Prostate gland (tissue), 2 donors: ENCODE measurements around the gene OR8G5. TPM values are rescaled to one million over a fixed set of nuclear protein-coding genes. Genes with fewer than 3 reads are reported as not detected.

Experiments used
- DNase-seq: peaks from one replicate; pipeline ENCODE4 v3.0.0-alpha.2; 2019; ENCODE audit warnings: low spot score
- H3K27ac ChIP-seq, 2 donors: fragments of 200-600 bp; sonication (generic); 2 replicates each; pipeline ENCODE4 v1.5.1; 2017 to 2019
- H3K27me3 ChIP-seq: fragments of 200-600 bp; sonication (generic); replicated peaks from 2 replicates; pipeline ENCODE4 v1.5.1; 2019; ENCODE audit not compliant: insufficient read depth
- H3K36me3 ChIP-seq, 2 donors: fragments of 200-600 bp; sonication (generic); 1 replicate in 1 of 2; 2 replicates in 1 of 2; pipeline versions ENCODE4 v1.5.1 to v1.8.1; 2017 to 2019
- H3K4me1 ChIP-seq: fragments of 200-600 bp; sonication (generic); replicated peaks from 2 replicates; pipeline ENCODE4 v1.5.1; 2019
- H3K4me3 ChIP-seq, 2 donors: fragments of 200-600 bp; sonication (generic); 2 replicates each; pipeline ENCODE4 v1.5.1; 2017 to 2019
- H3K9me3 ChIP-seq: fragments of 200-600 bp; sonication (generic); 2 replicates; pipeline ENCODE4 v1.5.1; 2017
- POLR2A ChIP-seq: fragments of 450-650 bp; IDR thresholded peaks from one replicate; pipeline ENCODE4 v1.6.1; 2016; ENCODE audit warnings: antibody characterized with exemption, mild to moderate bottlenecking
- POLR2AphosphoS5 ChIP-seq: sonication (generic); formaldehyde crosslinking; IDR thresholded peaks from one replicate; pipeline ENCODE4 v1.6.1; 2017; ENCODE audit warnings: antibody characterized with exemption
- WGBS: methylation state at CpG from one replicate; pipeline ENCODE4 v1.1.5; 2018; 5-methylcytosine and 5-hydroxymethylcytosine counted together
- intact Hi-C: fragments of 100-400 bp; cut with DNase I; formaldehyde crosslinking; loops from one replicate; pipeline ENCODE4 v1.14.2; 2022
- total RNA-seq, 2 donors: library from RNA; depleted of rRNA; stranded (reverse); fragments of >200 nt; gene quantifications; one replicate each; pipeline ENCODE4 v1.1.0, GENCODE V29; 2016
- TF ChIP-seq, protein P1 (sequence below), 4 experiments: fragments of 200-600 bp in 2 of 4; fragments of 450-650 bp in 2 of 4; sonication (generic) in 2 of 4; IDR thresholded peaks; 1 replicate in 3 of 4; 2 replicates in 1 of 4; pipeline ENCODE4 v1.5.1; 2016 to 2019; ENCODE audit warnings: antibody characterized with exemption in 4 of 4, mild to moderate bottlenecking in 2 of 4, moderate library complexity in 2 of 4

The OR8G5 gene
- total RNA-seq, 2 donors from 2014 or later: 3.0 TPM; not detected in 1

DNA sequence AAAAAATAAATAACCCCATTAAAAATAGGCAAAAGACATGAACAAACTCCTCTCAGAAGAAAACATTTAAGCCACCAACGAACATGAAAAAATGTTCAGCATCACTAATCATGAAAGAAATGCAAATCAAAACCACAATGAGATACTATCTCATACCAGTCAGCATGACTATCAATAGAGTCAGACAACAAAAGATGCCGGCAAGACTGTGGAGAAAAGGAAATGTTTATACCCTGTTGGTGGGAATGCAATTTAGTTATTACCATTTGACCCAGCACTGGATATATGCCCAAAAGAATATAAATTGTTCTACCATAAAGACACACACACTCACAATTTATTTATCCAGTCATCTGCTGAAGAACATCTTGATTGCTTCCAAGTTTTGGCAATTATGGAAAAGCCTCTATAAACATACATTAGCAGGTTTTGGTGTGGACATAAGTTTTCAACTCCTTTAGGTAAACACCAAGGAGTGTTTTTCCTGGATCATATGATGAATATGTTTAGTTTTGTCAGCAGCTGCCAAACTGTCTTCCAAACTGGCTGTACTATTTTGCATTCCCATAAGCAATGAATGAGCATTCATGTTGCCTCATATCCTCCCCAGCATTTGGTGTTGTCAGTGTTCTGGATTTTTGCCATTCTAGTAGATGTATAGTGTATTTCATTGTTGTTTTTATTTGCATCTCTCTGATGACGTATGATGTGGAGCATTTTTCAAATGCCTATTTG is 29.6 kb downstream of the OR8G5 start:
- Histone ChIP-seq H3K36me3 (no peaks in the 10 kb centered on the region), H3K27ac (no peak overlapping the region), H3K27me3 (no peaks in the 10 kb centered on the region), H3K9me3 (no peaks in the 10 kb centered on the region), H3K4me1 (no peaks in the 10 kb centered on the region), H3K4me3 (no peak overlapping the region)
- intact Hi-C loops: no loop called here
- 47% methylated on average over 3 of the region's 3 CpGs for WGBS
- DNase-seq: no peak
- TF ChIP-seq, protein P1, sequence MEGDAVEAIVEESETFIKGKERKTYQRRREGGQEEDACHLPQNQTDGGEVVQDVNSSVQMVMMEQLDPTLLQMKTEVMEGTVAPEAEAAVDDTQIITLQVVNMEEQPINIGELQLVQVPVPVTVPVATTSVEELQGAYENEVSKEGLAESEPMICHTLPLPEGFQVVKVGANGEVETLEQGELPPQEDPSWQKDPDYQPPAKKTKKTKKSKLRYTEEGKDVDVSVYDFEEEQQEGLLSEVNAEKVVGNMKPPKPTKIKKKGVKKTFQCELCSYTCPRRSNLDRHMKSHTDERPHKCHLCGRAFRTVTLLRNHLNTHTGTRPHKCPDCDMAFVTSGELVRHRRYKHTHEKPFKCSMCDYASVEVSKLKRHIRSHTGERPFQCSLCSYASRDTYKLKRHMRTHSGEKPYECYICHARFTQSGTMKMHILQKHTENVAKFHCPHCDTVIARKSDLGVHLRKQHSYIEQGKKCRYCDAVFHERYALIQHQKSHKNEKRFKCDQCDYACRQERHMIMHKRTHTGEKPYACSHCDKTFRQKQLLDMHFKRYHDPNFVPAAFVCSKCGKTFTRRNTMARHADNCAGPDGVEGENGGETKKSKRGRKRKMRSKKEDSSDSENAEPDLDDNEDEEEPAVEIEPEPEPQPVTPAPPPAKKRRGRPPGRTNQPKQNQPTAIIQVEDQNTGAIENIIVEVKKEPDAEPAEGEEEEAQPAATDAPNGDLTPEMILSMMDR (IDR thresholded peaks at IDR 0.05): no peak
- TF ChIP-seq POLR2A (no peak), POLR2AphosphoS5 (no peak)

DNA sequence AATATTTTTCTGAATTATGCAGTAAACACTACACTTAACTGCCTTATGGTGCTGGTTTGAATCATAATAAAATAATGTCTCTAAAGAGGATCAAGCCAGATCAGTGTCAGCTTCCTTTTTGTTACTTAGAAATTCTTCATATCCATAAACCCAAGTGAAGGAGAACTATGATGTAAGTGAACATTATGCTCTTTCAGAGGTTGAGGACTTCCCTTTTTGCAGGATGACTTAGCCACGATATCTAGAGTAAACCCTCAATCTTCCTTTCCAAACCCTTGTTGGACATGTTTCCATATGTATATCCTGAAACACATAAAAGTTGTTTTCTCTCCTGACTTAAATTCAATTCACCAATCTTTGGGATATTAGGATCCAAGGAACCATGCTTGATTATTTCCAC is 38.5 kb downstream of the OR8G5 start:
- Histone ChIP-seq H3K9me3 (no peaks in the 10 kb centered on the region), H3K27ac (no peak overlapping the region), H3K4me3 (no peak overlapping the region), H3K36me3 (no peaks in the 10 kb centered on the region), H3K27me3 (no peaks in the 10 kb centered on the region), H3K4me1 (no peaks in the 10 kb centered on the region)
- TF ChIP-seq, protein P1 (IDR thresholded peaks at IDR 0.05): no peak
- TF ChIP-seq POLR2A (no peak), POLR2AphosphoS5 (no peak)
- intact Hi-C loops: no loop called here
- WGBS: 94% methylated on average over 1 of the region's 1 CpG
- DNase-seq: no peak

- intact Hi-C loops: no loop called here
- no peak for DNase-seq
- no peaks in the 10 kb centered on the region for H3K36me3 ChIP-seq
- H3K9me3 ChIP-seq: no peaks in the 10 kb centered on the region
- H3K27ac ChIP-seq: no peak overlapping the region
- H3K4me1 ChIP-seq: no peaks in the 10 kb centered on the region
- H3K4me3 ChIP-seq: no peak overlapping the region
- TF ChIP-seq, protein P1 (IDR thresholded peaks at IDR 0.05): no peak
- TF ChIP-seq POLR2AphosphoS5: no peak
- no peak for TF ChIP-seq POLR2A
- H3K27me3 ChIP-seq: no peaks in the 10 kb centered on the region
Measured at GRCh38 chr11:124296016-124296415, 39.8 kb downstream of the OR8G5 start.

DNA sequence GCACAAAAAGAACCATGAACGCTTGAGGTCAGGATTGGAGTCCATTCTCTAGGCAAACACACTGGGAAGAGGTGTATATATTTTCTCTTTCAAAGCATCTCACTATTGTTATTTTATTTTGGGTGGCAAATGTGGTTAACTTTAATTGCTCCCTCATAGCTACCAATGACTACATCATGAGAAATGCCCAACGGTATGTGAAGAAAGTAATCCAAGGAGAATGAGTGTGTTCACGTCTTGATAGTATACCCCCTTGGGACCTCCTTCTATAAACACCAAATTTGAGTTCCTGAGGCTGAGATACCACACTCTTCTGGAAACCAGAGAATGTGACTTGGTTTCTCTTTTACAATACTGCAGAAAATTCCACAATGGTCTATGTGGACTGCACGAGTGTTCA is 41.7 kb downstream of the OR8G5 start:
- no peak for DNase-seq
- Histone ChIP-seq H3K4me1 (no peaks in the 10 kb centered on the region), H3K27ac (no peak overlapping the region), H3K9me3 (no peaks in the 10 kb centered on the region), H3K27me3 (no peaks in the 10 kb centered on the region), H3K4me3 (no peak overlapping the region), H3K36me3 (no peaks in the 10 kb centered on the region)
- intact Hi-C loops: no loop called here
- 86% methylated on average over 4 of the region's 4 CpGs for WGBS
- TF ChIP-seq POLR2AphosphoS5: no peak

DNA sequence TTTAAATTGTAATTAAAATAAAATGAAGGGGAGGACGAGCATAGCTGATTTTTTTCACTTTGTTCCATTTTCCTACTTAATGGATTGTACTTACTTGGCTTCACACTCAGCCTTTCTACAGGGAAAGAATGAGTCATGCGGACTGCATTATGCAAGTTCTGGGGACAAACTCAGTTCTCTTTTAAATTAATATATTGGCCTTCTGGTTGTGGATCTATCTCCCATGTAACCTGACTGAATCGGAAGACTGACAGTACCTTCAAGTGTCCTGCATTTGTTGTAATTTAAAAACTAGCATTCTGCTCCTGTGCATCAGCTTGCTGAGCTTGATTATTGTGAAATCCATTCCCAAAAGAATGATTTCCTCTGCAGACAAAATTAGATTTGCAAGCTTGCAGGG is 45.4 kb downstream of the OR8G5 start:
- H3K36me3 ChIP-seq: no peaks in the 10 kb centered on the region
- H3K4me3 ChIP-seq: no peak overlapping the region
- no peak overlapping the region for H3K27ac ChIP-seq
- no peaks in the 10 kb centered on the region for H3K4me1 ChIP-seq
- intact Hi-C loops: no loop called here
- H3K9me3 ChIP-seq: no peaks in the 10 kb centered on the region
- TF ChIP-seq POLR2AphosphoS5 (no peak), POLR2A (no peak)
- TF ChIP-seq, protein P1 (IDR thresholded peaks at IDR 0.05): no peak
- DNase-seq: no peak
- H3K27me3 ChIP-seq: no peaks in the 10 kb centered on the region
- WGBS: 53% methylated on average over 3 of the region's 3 CpGs
